Heart left ventricle (tissue), 16 donors: ENCODE results near the gene SETD1A. TPM values are rescaled to one million over a fixed set of nuclear protein-coding genes. Genes with fewer than 3 reads are reported as not detected.

Experiments
- ATAC-seq, 4 donors: fragments of 200-7000 bp; cut with Tn5 transposase; one replicate each; pipeline ENCODE4 v1.9.1; 2020 to 2022; ENCODE audit warnings: moderate library complexity in 4 of 4, mild to moderate bottlenecking in 3 of 4, moderate number of reproducible peaks in 1 of 4
- DNase-seq, 5 donors: peaks; one replicate each; pipeline ENCODE4 v3.0.0-alpha.2; 2020
- H3K27ac ChIP-seq, 12 donors: fragments of 200-600 bp; sonication (generic) in 4 of 12; one replicate each; pipeline versions ENCODE4 v1.5.0 to v1.8.0; 2016 to 2022; ENCODE audit warnings: mild to moderate bottlenecking in 2 of 12
- H3K27me3 ChIP-seq, 9 donors: fragments of 200-600 bp; sonication (generic) in 2 of 9; one replicate each; pipeline versions ENCODE4 v1.5.1 to v1.8.0; 2016 to 2022; ENCODE audit warnings: mild to moderate bottlenecking in 3 of 9
- H3K36me3 ChIP-seq, 9 donors: fragments of 200-600 bp; sonication (generic) in 2 of 9; one replicate each; pipeline versions ENCODE4 v1.5.0 to v1.8.0; 2018 to 2022; ENCODE audit warnings: mild to moderate bottlenecking in 2 of 9
- H3K4me1 ChIP-seq, 12 donors: fragments of 200-600 bp; sonication (generic) in 4 of 12; one replicate each; pipeline versions ENCODE4 v1.5.0 to v1.8.0; 2016 to 2022; ENCODE audit warnings: mild to moderate bottlenecking in 3 of 12
- H3K4me3 ChIP-seq, 12 donors: fragments of 200-600 bp; sonication (generic) in 4 of 12; one replicate each; pipeline versions ENCODE4 v1.5.0 to v1.8.0; 2017 to 2022; ENCODE audit warnings: mild to moderate bottlenecking in 9 of 12, moderate library complexity in 4 of 12
- H3K9me3 ChIP-seq, 12 donors: fragments of 200-600 bp; sonication (generic) in 4 of 12; one replicate each; pipeline versions ENCODE4 v1.5.0 to v1.8.0; 2016 to 2022; ENCODE audit warnings: mild to moderate bottlenecking in 1 of 12
- CTCF ChIP-seq, 12 donors: fragments of 200-600 bp; sonication (generic) in 4 of 12; IDR thresholded peaks; one replicate each; pipeline versions ENCODE4 v1.5.0 to v1.8.0; 2018 to 2022; ENCODE audit warnings: antibody characterized with exemption in 12 of 12, mild to moderate bottlenecking in 5 of 12
- POLR2A ChIP-seq, 2 donors: fragments of 450-650 bp; IDR thresholded peaks; one replicate each; pipeline ENCODE4 v1.6.1; 2017; ENCODE audit warnings: antibody characterized with exemption in 2 of 2, mild to moderate bottlenecking in 2 of 2, moderate library complexity in 2 of 2
- whole genome bisulfite sequencing, 4 donors: extraction: QIAGEN DNeasy Blood & Tissue Kit in 2 of 4; methylation state at CpG; one replicate each; pipeline versions ENCODE4 v1.1.5 to v1.1.7; 2013 to 2018; 5-methylcytosine and 5-hydroxymethylcytosine counted together
- intact Hi-C, 10 donors: fragments of 100-400 bp; cut with DNase I; formaldehyde crosslinking; loops; one replicate each; pipeline versions ENCODE4 v1.11.1 to v1.14.2; 2022
- polyA plus RNA-seq, 2 donors: library from polyadenylated mRNA; stranded (reverse); fragments of 200-250 nt; gene quantifications; one replicate each; pipeline ENCODE4 v1.2.3, GENCODE V29; 2013
- total RNA-seq, 9 donors: library from RNA; depleted of rRNA in 2 of 9; stranded (reverse); fragments of >200 nt in 2 of 9; fragmentation: NEBNext Ultra II Directional in 3 of 9; extraction: Animal tissue kit (Norgen Biotek cat#: 25700) in 3 of 9; gene quantifications; one replicate each; pipeline versions ENCODE4 v1.1.0 to v1.2.4, GENCODE V29; 2016 to 2023
- donor health status: ischemic (EF 13 %, LVEDD 7.1; RV severe dilation, severe dysfunction).
- donor health status: healthy with polysubstance abuse.
- donor health status: DM: no; HTN: yes; CAD: no.
- donor health status: DM: no; HTN: no; CAD: no.
- donor health status: ischemic (EF 25% LVEDD 6.9; RV normal size, moderate dysfunction).
- donor health status: ischemic (EF 25% LVEDD 5.7; RV mildly dilated, moderate dysfunction).
- donor health status: healthy.
- donor health status: DM: yes; HTN: yes; CAD: no.
- donor health status: ischemic (EF 35%, LVEDD 5.7; RV mildly dilated, moderate dysfunction).
- donor health status: nonischemic (EF 11% LVEDD 7.7; RV severe dilation, severe dysfunction).
- donor health status: DM: yes; HTN: yes; CAD: no.
- donor health status: PGD.
- donor health status: ischemic (EF 29% LVEDD 5.4; RV normal size, mild dysfunction).
- donor health status: nonischemic (EF 23%, LVEDD 6.1; RV moderate dilation, normal function).

The SETD1A gene
- total and polyA plus RNA-seq, 11 donors = 4.6 to 12.1 (median 9.0) TPM

GRCh38 chr16:31007684-31008083, 50.1 kb downstream of the SETD1A start:
- no peak for ATAC-seq
- H3K4me1 ChIP-seq = peaks cover 0 to 5% (median 0%) of the 10 kb centered on the region in 12 donors
- H3K36me3 ChIP-seq = no peaks in the 10 kb centered on the region
- H3K27me3 ChIP-seq = peaks cover 17 to 53% (median 44%) of the 10 kb centered on the region in 9 donors
- no peaks in the 10 kb centered on the region for H3K9me3 ChIP-seq
- 42 to 53% (median 47%) methylated on average over 6 of the region's 6 CpGs for WGBS, 4 donors
- DNase-seq = peak in 1 of 5 donors; percentile 9
- no peak overlapping the region for H3K4me3 ChIP-seq
- TF ChIP-seq POLR2A (IDR thresholded peaks at IDR 0.05) (no peak), CTCF (IDR thresholded peaks at IDR 0.05) (no peak)
- no peak overlapping the region for H3K27ac ChIP-seq
- intact Hi-C loops = no loop called here

GRCh38 chr16:31008149-31008548, 50.6 kb downstream of the SETD1A start:
- 66 to 73% (median 71%) methylated on average over 6 of the region's 6 CpGs for WGBS, 4 donors
- DNase-seq = no peak
- no peak for ATAC-seq
- H3K27ac ChIP-seq = no peak overlapping the region
- H3K4me1 ChIP-seq = peaks cover 0 to 5% (median 0%) of the 10 kb centered on the region in 12 donors
- no peaks in the 10 kb centered on the region for H3K36me3 ChIP-seq
- H3K27me3 ChIP-seq = peaks cover 17 to 56% (median 44%) of the 10 kb centered on the region in 9 donors
- TF ChIP-seq CTCF (IDR thresholded peaks at IDR 0.05) (no peak), POLR2A (IDR thresholded peaks at IDR 0.05) (no peak)
- H3K4me3 ChIP-seq = no peak overlapping the region
- intact Hi-C loops = no loop called here
- no peaks in the 10 kb centered on the region for H3K9me3 ChIP-seq

GRCh38 chr16:31008551-31008950, 51.0 kb downstream of the SETD1A start:
- WGBS, 4 donors = 80 to 89% (median 83%) methylated on average over 5 of the region's 5 CpGs
- peaks cover 0 to 5% (median 0%) of the 10 kb centered on the region in 12 donors for H3K4me1 ChIP-seq
- intact Hi-C loops = no loop called here
- H3K4me3 ChIP-seq = no peak overlapping the region
- DNase-seq (no peak), ATAC-seq (no peak)
- peaks cover 17 to 56% (median 44%) of the 10 kb centered on the region in 9 donors for H3K27me3 ChIP-seq
- TF ChIP-seq CTCF (IDR thresholded peaks at IDR 0.05) (no peak), POLR2A (IDR thresholded peaks at IDR 0.05) (no peak)
- no peaks in the 10 kb centered on the region for H3K9me3 ChIP-seq
- no peaks in the 10 kb centered on the region for H3K36me3 ChIP-seq
- no peak overlapping the region for H3K27ac ChIP-seq

- no peak for ATAC-seq
- Histone ChIP-seq H3K27ac (no peak overlapping the region), H3K9me3 (no peaks in the 10 kb centered on the region), H3K4me3 (no peak overlapping the region), H3K27me3 (peaks cover 17 to 56% (median 44%) of the 10 kb centered on the region in 9 donors), H3K4me1 (peaks cover 0 to 5% (median 0%) of the 10 kb centered on the region in 12 donors), H3K36me3 (no peaks in the 10 kb centered on the region)
- no peak for TF ChIP-seq CTCF (IDR thresholded peaks at IDR 0.05)
- TF ChIP-seq POLR2A (IDR thresholded peaks at IDR 0.05) = no peak
- intact Hi-C loops = no loop called here
- 76 to 84% (median 80%) methylated on average over 7 of the region's 7 CpGs for WGBS, 4 donors
- no peak for DNase-seq
Observed at GRCh38 chr16:31009120-31009519, 51.6 kb downstream of the SETD1A start.
